ENCODE measurements around the gene HERC2.

The HERC2 gene

DNA sequence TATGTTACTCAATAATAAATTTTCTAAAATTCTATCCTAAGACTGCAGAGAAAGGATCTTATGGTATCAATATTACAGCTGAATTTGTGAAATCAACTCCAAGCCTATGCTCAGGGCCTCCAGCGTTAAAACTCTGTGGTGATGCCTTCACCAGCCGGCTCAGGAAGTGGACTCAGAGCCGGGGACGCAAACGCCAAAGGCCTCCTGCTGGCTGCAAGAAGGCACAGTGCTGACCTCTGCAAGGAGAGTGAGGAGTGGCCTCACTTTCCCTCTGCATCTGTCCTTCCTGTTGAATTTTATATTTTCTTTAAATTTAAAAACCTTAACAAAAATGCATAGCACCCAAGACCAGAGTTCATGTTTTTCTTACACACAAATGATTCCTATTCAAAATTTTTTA is 48.5 kb downstream of the HERC2 start:
- TF ChIP-seq, protein P1, sequence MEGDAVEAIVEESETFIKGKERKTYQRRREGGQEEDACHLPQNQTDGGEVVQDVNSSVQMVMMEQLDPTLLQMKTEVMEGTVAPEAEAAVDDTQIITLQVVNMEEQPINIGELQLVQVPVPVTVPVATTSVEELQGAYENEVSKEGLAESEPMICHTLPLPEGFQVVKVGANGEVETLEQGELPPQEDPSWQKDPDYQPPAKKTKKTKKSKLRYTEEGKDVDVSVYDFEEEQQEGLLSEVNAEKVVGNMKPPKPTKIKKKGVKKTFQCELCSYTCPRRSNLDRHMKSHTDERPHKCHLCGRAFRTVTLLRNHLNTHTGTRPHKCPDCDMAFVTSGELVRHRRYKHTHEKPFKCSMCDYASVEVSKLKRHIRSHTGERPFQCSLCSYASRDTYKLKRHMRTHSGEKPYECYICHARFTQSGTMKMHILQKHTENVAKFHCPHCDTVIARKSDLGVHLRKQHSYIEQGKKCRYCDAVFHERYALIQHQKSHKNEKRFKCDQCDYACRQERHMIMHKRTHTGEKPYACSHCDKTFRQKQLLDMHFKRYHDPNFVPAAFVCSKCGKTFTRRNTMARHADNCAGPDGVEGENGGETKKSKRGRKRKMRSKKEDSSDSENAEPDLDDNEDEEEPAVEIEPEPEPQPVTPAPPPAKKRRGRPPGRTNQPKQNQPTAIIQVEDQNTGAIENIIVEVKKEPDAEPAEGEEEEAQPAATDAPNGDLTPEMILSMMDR (conservative IDR thresholded peaks at IDR 0.05; ENCODE audit: low read length): no peak
- no peak overlapping the region for H3K4me3 ChIP-seq (ENCODE audit: low read length)
- no peak for DNase-seq (ENCODE audit: low read depth)

DNA sequence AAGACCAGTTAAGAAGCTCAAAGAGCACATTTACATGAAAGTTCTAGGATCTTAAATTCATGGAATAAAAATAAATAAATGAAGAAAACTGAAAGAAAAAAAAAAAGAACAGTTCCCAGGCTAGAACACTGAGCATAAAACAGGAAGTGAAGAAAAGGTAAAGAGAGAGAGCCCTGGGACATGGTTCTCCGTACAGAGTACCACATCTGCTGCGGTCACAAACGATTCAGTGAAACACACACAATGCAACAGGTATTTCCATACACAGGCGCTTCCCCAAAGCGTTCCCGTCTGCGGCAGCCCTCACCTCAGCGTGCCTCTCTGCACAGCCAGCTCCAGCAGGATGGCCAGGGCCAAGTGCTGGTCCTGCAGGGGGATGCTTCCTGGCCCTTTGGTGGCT is 49.4 kb downstream of the HERC2 start:
- DNase-seq (ENCODE audit: low read depth): no peak

DNA sequence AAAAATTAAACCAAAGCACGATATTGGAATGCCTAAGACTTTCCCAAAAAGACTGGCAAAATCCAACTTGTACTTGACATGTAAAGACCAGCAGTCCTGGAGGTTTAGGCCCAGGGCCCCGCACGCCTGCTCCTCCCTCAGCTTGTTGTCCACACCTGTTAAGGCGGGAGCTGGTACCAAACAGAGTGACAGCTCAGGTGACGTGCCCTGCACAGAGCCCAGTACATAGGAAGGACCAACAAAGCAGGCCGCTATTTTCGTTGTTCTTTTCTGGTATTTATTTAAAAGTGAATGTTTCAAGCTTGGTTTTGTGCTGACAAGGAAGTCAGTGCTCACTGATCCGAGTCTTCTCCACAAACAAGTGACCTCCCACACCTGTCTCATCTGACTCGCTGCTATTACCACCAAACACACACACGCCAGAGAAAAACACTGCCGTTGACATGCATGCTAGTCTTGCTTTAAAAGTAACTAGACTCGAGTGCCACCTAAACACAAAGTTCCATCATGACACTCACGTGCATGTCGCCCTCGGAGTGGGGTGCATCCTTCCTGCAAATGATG is 50.2 kb downstream of the HERC2 start:
- no peak overlapping the region for H3K4me3 ChIP-seq (ENCODE audit: low read length)
- DNase-seq (ENCODE audit: low read depth): no peak
- TF ChIP-seq, protein P1 (conservative IDR thresholded peaks at IDR 0.05; ENCODE audit: low read length): no peak

More for the DNA sequence above, 49.4 kb downstream of the HERC2 start:
- TF ChIP-seq, protein P1 (conservative IDR thresholded peaks at IDR 0.05; ENCODE audit: low read length): no peak
- no peak overlapping the region for H3K4me3 ChIP-seq (ENCODE audit: low read length)

DNA sequence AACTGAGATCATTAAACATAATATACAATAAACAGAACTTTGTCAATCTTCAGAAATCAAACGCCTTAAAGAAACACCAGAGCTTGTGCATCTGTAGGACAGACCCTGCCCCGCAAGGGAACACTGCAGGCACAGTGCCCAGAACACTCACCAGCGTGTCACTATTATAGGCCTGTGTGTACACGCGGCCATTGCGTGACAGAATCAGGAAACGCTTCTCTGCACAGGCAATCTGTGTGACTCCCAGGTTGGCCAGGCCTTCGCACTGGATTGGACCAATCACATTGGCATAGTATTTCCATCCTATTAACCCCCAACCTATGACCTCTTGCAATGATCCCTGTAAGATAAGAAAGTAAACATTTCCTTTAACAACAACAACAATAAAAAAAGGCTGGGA is 52.9 kb downstream of the HERC2 start:
- TF ChIP-seq, protein P1 (conservative IDR thresholded peaks at IDR 0.05; ENCODE audit: low read length): no peak
- peak; percentile 8 for DNase-seq (ENCODE audit: low read depth)
- H3K4me3 ChIP-seq (ENCODE audit: low read length): no peak overlapping the region

DNA sequence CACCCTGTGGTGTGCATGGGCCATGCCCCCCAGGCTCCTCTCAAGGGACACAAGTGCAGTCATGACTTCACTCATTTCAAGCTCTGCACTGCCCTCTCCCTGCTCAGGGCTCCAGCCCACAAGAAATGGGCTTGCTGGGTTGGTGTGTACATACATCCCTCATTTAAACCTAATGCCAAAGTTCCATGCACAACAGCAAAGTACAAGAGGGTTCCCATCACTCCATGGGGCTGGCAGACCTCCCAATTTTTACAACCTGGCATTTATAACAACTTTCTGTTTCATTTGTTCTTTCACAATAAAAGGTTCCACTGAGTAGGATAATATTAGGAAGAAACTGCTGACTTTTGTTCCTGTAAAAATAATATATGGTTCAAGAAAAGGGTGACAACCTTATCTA is 54.3 kb downstream of the HERC2 start:
- TF ChIP-seq, protein P1 (conservative IDR thresholded peaks at IDR 0.05; ENCODE audit: low read length): no peak
- DNase-seq (ENCODE audit: low read depth): no peak

DNA sequence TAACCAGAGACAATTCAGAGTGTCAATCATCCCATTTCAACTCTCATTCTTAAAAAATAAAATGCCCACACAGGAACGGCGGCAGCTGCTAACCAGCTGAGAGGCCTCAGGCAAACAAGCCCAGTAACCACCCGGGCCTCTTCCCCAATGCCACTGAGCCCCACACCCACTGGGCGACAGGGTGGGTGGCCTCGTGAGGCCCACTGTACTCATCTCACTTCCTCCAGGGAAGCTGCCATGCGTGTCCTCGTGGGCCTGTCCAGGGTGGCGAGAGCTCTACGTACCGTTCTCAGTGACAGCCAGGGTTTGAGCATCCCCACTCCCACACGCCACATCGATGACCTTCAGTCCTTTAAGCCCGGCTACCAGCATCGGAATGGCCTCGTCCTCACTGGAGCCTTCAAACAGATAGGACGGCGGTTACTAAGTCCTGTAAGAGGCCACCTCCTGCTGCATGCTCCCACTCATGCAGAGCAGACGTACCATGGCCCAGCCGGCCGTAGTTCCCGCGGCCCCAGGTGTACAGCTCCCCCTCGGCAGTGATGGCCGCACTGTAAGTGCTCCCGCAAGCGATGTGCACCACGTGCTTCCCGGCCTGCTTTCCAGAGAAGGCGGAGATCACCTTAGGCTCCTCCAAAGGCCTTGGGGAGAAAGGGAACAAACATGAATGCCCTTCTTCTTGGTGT is 56.5 kb downstream of the HERC2 start:
- no peak overlapping the region for H3K4me3 ChIP-seq (ENCODE audit: low read length)
- no peak for DNase-seq (ENCODE audit: low read depth)
- TF ChIP-seq, protein P1 (conservative IDR thresholded peaks at IDR 0.05; ENCODE audit: low read length): no peak

More for the DNA sequence above, 54.3 kb downstream of the HERC2 start:
- no peak overlapping the region for H3K4me3 ChIP-seq (ENCODE audit: low read length)

DNA sequence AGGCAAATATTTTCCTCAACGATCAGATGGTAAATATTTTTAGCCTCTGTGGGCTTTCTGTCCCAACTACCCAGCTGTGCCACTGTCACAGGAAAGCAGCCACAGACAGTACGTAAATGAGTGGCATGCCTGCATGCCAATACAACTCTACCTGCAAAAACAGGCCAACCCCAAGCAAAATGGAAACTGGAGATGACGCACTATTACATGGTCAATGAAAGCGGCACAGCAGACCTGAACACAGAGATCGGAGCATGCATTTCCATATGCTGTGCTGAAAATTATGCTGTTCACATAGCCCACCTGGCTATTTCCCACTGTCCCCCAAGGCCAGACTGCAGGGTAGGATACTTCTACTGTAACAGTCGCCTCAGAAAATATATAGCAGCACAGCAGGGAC is 57.8 kb downstream of the HERC2 start:
- TF ChIP-seq, protein P1 (conservative IDR thresholded peaks at IDR 0.05; ENCODE audit: low read length): no peak
- H3K4me3 ChIP-seq (ENCODE audit: low read length): no peak overlapping the region
- DNase-seq (ENCODE audit: low read depth): no peak

All from AG10803 (cell line).